C4-2B (cell line): Measurements from ENCODE around the gene MMP20.

Experiments
- H3K27ac ChIP-seq: fragments of 450-650 bp; 2 replicates; pipeline ENCODE4 v1.5.1; 2017
- CTCF ChIP-seq: fragments of 450-650 bp; conservative IDR thresholded peaks from 2 replicates; pipeline ENCODE4 v1.5.1; 2017; ENCODE audit warnings: mild to moderate bottlenecking
- ZFX ChIP-seq: fragments of 450-650 bp; IDR thresholded peaks from 2 replicates; pipeline ENCODE4 v1.6.1; 2017

MMP20 gene

GRCh38 chr11:102575012-102575411 is 50.1 kb downstream of the MMP20 start:
- no peak overlapping the region for H3K27ac ChIP-seq
- TF ChIP-seq ZFX (no peak), CTCF (no peak)

GRCh38 chr11:102573851-102574250 is 51.3 kb downstream of the MMP20 start:
- TF ChIP-seq ZFX, result no peak
- no peak for TF ChIP-seq CTCF
- H3K27ac ChIP-seq, result no peak overlapping the region

GRCh38 chr11:102572554-102573220 is 52.4 kb downstream of the MMP20 start:
- no peak overlapping the region for H3K27ac ChIP-seq
- TF ChIP-seq CTCF (no peak), ZFX (no peak)

- TF ChIP-seq CTCF (no peak), ZFX (no peak)
- no peak overlapping the region for H3K27ac ChIP-seq
These were observed 56.3 kb downstream of the MMP20 start for GRCh38 chr11:102568851-102569250.

- no peak for TF ChIP-seq ZFX
- no peak for TF ChIP-seq CTCF
- no peak overlapping the region for H3K27ac ChIP-seq
These were observed 59.0 kb downstream of the MMP20 start for GRCh38 chr11:102566112-102566511.

GRCh38 chr11:102564110-102564509 is 61.0 kb downstream of the MMP20 start:
- TF ChIP-seq ZFX (no peak), CTCF (no peak)
- no peak overlapping the region for H3K27ac ChIP-seq

- H3K27ac ChIP-seq, result no peak overlapping the region
These were observed 63.5 kb downstream of the MMP20 start for GRCh38 chr11:102561636-102562035.

More at GRCh38 chr11:102561636-102562035, 63.5 kb downstream of the MMP20 start:
- no peak for TF ChIP-seq ZFX
- TF ChIP-seq CTCF, result no peak
